EL (cell line): ENCODE data around the gene LDAF1.

Experiments
- DNase-seq: peaks from one replicate; pipeline ENCODE4 v3.0.0-alpha.2; 2016

Gene LDAF1

GRCh38 chr16:21197112-21197511 lies 38.6 kb downstream of the LDAF1 start:
- no peak for DNase-seq

- DNase-seq = no peak
Observed at GRCh38 chr16:21197621-21198020, 39.1 kb downstream of the LDAF1 start.

GRCh38 chr16:21199607-21200218 lies 41.2 kb downstream of the LDAF1 start:
- no peak for DNase-seq

- DNase-seq = no peak
Observed at GRCh38 chr16:21203155-21203797, 44.8 kb downstream of the LDAF1 start.

GRCh38 chr16:21205303-21205702 lies 46.8 kb downstream of the LDAF1 start:
- no peak for DNase-seq

GRCh38 chr16:21206550-21206949 lies 48.1 kb downstream of the LDAF1 start:
- no peak for DNase-seq

GRCh38 chr16:21208446-21209230 lies 50.2 kb downstream of the LDAF1 start:
- no peak for DNase-seq

- DNase-seq = no peak
Observed at GRCh38 chr16:21211486-21211885, 53.0 kb downstream of the LDAF1 start, which contains the start of gene ZP2. ZP2 (minus strand) TSS chr16:21211574; CDS start chr16:21211547, 27 bp downstream.

- no peak for DNase-seq
Observed at GRCh38 chr16:21214086-21214485, 55.6 kb downstream of the LDAF1 start.

GRCh38 chr16:21217121-21217520 lies 58.6 kb downstream of the LDAF1 start:
- DNase-seq = no peak

- no peak for DNase-seq
Observed at GRCh38 chr16:21218153-21218552, 59.7 kb downstream of the LDAF1 start.

- DNase-seq = no peak
Observed at GRCh38 chr16:21219551-21219950, 61.1 kb downstream of the LDAF1 start.

- DNase-seq = no peak
Observed at GRCh38 chr16:21222495-21223337, 64.2 kb downstream of the LDAF1 start.

- DNase-seq = no peak
Observed at GRCh38 chr16:21223787-21224186, 65.3 kb downstream of the LDAF1 start.

- DNase-seq = no peak
Observed at GRCh38 chr16:21224800-21225199, 66.3 kb downstream of the LDAF1 start.

GRCh38 chr16:21226749-21227148 lies 68.3 kb downstream of the LDAF1 start:
- DNase-seq = no peak

- no peak for DNase-seq
Observed at GRCh38 chr16:21227866-21228265, 69.4 kb downstream of the LDAF1 start.

GRCh38 chr16:21228361-21228872 lies 69.9 kb downstream of the LDAF1 start:
- no peak for DNase-seq
